Inflammatory macrophage (primary cell): ENCODE results near the gene ANKS4B.
A peak's percentile ranks its signal among the peaks of the same experiment; 100 is the strongest.
"Not testable (repeated sequence)": the region's sequence is repeated elsewhere in the genome, so short reads cannot be mapped to it uniquely, and the experiment has no call there.

ENCODE experiments used
- DNase-seq, 2 donors: peaks; one replicate each; pipeline ENCODE4 v3.0.0-alpha.2; 2020 to 2022

The ANKS4B gene

DNA sequence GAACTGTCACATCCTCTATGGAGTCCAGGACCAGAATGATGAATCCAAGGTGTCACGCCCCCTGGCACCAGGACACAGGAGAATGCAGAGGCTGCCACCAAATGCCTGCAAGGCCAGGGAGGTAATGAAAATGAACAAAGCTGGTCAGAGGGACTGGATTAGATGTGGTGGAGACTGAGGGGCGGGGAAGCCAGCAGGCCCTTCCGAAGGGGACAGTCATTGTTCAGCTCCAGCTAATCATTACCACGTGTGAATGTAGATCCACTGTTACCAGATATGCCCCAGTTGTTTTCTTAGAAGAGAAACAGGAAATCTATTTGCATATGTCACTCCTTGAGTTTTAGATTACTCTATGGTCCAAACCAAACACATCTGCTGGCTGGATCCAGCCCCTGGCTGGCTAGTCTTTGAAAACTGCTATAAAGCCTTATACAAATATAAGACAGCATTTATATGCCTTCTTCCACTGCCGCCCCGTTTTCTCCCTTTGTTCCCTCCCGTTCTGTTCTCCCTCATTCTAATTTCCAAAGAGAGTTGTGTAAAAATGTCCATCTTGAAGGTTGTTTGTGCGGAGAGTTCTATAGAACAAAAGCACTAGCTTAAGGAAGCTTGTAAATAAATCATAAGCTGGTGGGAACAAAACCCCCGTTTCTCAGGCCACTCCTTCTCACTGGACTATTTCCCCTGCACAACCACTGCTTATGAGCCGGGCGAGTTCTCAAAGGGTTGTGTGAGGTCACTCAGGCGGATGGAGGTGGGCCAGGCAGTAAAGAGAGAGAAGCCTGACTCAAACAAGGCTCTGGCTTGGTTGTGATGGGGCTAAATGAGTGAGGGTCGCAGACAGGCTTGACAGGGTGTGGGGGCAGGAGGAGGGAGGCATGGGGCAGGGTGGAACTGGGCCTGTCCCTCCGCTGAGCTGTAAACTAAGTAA lies 30.4 kb downstream of the ANKS4B start:
- no peak for DNase-seq

DNA sequence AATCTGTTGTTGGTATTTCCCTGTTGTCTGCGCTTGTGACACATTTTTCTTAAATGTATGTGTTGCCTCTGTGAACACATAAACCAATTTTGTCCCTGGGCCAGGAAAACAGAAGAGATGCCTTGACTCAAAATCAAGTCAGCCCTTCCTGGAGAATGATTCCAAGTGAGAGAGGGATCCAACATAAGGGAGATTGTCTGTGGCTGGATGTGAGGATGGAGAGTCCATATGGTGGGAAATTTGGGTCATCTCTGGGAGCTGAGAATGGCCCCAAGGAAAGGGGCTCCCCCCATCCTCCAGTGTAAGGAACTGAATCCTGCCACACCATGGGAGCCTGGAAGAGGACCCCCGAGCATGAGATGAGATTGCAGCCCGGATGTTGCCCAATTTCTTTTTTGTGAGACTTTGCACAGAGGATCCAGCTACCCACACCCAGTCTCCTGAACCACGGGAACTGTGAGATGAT lies 31.1 kb downstream of the ANKS4B start:
- no peak for DNase-seq

DNA sequence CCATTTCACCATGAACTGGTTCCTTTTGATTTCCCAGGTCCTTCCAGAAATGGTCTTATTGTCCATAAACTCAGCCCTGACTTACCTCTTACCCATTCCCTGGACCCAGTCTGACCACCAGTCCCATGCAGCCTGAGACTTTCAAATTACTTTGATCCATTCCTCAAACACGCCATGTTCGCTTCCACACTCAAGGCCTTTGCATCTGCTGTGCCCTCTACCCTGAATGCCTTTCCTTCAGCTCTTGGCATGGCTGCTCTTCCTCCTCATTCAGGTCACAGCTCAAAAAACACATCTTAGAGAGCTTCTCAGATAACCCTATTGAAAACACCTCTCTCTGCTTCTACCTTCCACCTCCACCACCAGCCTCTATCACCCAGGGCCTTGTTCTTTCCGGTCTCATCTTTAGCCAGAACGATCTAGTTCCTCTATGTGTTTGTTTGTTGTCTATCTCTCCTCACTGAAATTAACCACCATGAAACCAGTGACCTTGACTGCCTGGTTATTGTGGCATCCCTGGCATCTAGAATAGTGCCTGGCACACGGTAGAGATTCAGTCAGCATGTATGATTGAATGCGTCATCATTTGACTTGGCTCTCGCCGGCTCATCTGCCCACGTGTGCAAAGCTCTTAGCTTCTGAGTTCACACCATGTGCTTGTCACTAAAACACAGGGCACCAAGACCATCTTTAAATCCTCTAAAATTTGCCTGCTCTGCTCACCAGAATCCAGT lies 31.8 kb downstream of the ANKS4B start:
- DNase-seq, result no peak

DNA sequence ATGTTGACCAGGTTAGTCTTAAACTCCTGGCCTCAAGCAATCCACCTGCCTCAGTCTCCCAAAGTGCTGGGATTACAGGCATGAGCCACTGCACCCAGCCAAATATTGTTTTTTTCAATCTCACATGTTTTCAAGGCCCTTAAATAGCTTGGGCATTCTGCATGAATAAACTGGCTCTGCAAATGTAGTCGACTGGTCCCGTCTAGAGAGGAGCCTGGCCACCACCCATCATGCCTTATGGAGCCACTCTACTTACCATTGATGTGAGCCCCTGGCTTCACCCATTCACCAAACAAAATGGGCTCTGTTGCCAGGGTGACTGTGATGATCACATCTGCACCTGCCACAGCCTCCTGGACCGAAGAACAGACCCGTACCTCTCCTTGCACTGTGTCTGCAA lies 33.8 kb downstream of the ANKS4B start:
- no peak for DNase-seq

DNA sequence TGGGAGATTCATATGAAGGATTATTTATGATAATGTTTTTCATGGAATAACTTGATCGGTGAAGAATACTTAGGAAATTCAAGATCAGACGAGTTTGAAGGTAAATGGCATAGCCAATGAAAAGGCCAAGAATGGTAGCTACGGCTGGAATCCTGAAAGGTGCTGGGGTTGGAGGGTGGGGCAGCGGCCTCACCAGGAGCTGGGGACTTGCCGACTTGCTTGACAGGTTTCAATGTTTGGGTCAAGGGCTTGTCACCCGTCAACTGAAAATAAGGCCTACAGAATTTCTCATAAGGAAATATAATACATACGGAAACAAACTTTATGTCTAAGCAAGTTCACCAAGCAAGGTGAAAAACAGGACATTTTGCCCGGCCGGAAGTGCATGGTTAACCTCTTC lies 34.7 kb downstream of the ANKS4B start:
- no peak for DNase-seq

DNA sequence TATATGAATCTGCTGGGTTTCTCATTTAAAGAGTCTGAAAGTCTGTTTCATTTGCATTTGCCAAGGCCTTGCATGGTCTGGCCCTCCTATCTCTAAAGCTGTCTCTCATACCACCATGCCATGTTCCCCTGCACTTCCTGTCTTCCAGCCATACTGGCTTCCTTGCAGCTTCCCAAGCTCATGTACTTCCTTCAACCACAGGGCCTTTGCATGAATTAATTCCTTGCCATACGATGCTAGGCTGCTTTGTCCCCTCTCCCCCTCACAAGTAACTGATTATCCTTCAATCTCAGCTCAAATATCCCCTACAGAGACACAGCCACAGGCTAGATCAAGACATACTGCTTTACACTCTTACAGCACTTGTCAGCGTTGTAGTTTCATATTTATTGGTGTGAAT lies 38.8 kb downstream of the ANKS4B start:
- DNase-seq, result no peak

DNA sequence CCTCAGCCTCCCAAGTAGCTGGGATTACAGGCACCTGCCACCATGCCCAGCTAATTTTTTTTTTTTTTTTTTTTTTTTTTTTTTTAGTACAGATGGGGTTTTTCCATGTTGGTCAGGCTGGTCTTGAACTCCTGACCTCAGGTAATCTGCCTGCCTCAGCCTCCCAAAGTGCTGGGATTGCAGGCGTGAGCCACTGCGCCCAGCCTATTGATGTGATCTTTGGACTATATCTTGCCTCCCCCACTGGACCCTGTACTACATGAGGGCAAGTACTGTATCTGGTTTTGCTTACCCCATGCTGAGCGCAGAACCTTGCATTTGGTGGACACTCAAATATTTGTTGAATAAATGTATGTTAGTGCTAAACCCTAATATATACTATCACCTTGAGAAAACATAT lies 39.3 kb downstream of the ANKS4B start:
- DNase-seq, result not testable (repeated sequence)

DNA sequence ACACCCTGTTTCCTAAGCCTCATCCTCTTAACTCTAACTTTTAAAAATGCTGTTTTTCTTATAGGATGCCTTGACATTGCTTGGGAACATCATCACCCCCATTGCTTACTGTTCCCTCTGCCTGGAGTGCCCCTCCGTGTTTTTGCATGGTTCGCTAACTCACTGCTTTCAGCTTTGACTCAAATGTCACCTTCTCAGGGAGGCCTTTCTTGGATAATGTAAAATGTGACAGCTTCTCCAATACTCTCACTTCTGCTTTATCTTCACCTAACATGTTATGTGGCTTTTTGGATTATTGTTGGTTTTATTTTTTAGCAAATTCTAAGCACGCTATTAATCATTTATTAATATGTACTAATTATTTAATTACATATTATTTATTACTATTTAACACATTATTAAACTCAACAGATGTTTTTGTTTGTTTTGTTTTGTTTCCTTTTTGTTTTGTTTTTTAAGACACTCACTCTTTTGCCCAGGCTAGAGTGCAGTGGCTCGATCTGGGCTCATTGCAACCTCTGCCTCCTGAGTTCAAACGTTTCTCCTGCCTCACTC lies 40.8 kb downstream of the ANKS4B start:
- DNase-seq, result no peak

DNA sequence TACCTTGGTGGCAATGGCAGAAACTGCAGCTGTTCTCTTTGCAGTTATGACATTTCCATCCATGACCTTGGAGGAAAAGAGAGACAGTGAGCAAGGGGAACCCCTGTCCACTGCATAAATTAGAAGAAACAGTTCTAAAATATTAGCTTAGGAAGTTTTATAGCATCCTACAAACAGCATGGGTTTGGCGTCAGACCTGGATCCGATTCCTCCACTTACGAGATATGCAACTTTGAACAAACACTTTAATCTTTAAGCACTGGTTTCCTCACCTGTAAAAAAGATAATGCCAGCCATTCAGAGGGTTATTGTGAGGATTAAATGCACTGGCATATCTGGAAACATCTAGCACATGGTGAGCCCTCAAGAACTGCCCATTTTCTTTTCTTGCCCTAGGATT lies 42.0 kb downstream of the ANKS4B start:
- DNase-seq, result no peak

DNA sequence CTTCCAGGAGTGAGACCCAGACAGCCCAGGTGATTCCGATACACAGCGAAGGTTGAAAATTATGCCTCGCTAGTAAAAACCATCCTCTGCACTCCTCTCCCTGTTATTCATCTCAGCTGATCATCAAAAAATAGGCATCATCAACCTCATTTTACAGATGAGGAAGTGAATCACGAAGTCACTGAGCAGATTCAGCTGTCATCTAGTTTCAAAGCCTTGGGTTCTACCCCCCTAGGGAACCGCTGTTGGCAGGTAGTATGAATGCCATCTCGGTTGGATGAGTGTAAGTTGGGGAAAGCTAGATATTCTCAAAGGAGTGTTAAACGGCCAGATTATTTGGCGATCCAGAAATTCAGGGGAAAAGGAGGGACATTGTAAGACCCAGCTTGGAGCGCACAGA lies 42.6 kb downstream of the ANKS4B start:
- no peak for DNase-seq

DNA sequence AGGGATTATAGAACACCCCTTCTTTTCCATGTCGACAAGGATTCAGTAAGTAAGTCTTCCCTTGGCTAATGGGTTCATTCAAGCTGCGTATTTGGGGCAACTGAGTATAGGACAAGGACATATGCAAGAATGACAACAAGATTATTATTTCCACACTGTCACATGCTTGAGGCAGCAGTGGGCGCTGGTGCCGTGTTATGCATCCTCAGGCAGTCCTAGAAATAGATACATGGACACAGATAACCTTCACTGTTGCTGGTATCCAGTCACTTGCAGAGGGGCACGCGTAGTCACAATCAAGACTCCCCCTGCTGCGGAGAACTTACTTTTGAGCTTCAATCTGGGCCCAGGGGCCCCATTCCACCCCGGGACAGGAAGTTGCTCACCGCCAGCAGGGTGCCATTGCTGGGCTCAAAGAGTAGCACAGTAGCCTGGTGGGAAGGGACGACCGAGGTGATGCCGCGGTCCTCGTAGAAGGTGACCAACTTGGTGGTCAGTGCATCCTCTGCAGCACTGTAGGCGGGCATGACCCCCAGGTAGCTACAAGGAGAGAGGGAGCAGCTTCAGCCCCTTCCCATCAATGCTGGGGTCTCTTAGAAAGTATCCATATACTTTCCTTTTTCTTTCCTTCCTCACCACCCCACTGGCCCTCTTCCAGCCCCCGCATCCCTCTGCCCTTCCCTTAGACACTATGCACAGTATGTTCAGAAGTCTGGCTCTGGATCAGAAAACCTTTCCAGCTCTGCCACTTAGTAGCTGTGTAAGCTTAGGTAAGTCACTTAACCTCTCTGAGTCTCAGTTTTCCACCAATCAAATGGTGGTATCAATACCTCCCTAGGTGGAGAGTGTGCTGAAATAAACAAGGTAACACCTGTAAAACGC lies 43.8 kb downstream of the ANKS4B start:
- no peak for DNase-seq

DNA sequence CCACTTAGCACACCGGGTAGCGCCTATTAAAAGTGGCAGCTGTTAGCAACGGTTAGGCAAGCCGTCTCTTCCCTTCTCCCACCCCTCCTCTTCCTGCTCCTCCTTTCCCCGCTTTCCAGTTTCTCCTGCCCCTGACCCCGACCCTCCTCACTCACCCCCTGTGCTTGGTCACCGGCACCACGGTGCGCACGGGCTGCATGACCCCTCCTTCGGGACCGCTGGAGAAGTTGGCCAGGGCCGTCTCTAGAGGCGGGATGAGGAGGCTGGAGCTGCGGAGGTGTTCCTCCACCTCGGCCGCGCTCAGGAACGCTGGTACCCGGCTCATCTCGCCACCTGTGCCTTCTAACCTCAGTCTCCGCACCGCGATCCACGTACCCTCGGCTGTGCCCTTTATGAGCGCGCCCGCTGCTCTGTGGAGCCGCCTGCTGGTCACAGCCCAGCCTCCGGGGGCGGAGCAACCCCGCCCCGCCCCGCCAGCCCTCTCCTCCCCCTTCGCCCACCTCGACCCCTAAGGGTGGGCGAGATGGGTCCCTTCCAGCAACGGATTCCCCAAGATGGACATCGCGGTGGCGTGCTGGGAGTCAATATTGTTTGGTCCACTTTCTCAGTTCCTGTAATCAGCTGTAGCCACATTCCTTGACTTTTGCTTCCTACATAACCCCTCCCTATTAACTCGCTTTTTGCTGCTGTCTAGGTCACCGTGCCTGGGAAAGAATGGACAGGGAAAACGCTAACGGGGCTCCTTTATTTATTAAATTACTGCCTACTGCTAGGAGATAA lies 44.6 kb downstream of the ANKS4B start, which contains the start of gene CRYM:
TSS of gene CRYM (minus strand) at position 364 of the 780 bp plus-strand sequence. CDS start at position 325, 39 bp downstream.
- DNase-seq, result peak; percentile 23 to 49

DNA sequence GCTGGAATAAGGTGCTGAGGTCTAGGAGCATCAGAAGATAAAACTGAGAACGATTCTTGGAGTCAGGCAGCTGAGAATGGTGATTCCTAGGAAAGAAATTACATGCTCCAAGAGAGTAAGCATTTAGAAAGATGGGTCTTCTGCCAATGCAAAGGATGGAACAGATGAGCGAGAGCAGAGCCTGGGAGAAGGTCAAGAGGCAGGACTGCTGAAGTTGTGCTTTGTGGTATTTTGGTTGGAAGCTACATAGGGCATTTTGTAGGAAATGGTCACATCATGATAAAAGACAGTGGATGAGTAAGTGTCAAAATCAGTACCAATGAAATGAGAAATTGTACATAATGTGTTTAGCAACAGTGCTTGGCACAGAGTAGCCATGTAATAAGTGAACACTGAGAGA lies 46.0 kb downstream of the ANKS4B start:
- DNase-seq, result no peak

DNA sequence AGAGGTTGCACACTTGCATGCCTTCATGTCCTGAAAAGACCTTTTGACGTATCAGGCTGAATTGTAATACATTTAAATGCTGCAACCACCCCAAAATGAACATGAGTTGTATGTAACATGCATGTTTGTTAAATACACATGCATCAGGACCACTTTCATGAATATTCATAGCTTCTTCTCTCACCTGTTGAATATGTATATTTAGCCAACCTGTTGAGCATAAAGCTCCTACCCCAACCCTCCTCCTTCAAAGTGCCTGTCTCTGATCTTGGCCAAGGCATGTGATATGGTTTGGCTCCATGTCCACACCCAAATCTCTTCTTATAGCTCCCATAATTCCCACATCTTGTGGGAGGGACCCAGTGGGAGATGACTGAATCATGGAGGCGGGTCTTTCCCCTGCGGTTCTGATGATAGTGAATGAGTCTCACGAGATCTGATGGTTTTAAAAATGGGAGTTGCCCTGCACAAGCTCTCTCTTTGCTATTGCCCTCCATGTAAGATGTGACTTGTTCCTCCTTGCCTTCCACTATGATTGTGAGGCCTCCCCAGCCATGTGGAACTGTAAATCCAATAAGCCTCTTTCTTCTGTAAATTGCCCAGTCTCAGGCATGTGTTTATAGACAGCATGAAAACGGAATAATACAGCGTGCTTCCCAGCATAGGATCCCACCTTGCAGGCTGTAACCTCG lies 48.3 kb downstream of the ANKS4B start:
- no peak for DNase-seq

DNA sequence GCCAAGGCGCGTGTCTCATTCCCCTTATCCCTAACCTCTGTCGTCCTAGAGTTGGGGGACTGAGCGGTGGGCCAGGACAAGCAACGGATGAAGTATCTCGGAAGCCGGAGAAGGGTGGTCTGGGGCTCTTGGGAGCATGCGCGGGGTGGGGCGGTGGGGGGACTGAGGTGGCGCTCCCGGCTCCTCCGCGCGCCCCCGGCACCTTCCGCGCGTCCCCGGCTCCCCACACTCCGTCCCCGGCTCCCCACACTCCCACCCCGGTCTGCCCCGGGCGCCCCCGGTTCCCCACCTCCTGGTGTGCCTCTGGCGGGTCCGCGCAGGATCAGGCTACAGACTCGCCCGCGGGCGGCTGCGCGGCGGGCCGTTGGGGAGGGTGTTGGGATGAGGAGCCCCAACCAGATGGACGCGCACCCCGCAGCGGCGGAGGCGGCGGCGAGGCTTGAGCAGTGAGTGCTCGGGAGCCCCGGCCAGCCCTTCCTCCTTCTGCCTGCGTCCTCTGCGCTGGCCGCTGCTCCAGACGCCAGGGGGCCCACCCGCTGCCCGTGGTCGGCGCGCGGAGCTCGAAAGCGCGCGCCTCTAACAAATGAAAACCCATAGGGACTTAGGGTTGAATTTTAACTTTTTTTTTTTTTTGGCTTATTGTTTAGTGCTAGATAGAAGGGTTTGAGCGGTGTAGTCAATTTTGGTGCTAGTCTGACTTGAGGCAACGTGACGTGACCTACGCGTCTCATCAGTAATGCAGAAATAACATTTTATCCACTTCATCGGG lies 50.2 kb downstream of the ANKS4B start:
- DNase-seq, result peak in 1 of 2 donors; percentile 56

DNA sequence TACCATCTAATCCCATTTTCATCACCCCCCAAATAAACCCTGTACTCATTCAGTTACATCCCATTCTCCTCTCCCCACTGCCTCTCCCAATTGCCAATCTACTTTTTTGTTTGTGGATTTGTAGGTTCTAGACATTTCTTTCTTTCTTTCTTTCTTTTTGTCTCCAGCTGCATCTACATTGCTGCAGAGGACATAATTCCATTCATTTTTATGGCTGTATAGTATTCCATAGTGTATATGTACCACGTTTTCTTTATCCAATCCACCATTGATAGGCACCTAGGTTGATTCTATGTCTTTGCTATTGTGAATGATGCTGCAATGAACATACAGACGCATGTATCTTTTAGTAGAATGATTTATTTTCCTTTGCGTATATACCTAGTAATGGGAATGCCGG lies 50.9 kb downstream of the ANKS4B start:
- DNase-seq, result no peak

DNA sequence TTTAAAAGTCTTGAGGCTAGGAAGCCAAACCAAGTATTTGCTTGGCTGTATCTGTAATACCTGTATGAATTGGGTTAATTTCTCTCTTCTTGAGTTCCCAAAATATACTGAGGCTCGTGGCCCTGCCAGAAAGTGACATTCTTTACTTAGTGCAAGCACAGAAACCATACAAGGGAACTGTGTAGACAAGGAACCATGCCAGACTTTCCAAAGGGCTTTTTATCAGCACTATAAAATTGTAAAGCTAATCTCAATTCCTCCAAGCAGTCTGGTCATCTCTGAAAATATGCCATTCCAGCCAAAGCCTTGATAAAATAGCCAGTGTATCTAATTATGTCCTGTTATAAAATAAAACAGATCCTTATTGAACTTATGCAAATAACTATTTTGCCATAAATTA lies 51.8 kb downstream of the ANKS4B start:
- DNase-seq, result no peak

DNA sequence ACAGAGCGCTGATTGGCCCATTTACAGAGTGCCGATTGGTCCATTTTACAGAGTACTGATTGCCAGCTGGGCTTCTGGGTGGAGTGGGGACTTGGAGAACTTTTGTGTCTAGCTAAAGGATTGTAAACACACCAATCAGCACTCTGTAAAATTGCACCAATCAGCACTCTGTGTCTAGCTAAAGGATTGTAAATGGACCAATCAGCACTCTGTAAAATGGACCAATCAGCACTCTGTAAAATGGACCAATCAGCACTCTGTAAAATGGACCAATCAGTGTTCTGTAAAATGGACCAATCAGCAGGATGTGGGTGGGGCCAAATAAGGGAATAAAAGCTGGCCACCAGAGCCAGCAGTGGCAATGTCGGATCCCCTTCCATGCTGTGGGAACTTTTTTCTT lies 56.3 kb downstream of the ANKS4B start:
- DNase-seq, result not testable (repeated sequence)

DNA sequence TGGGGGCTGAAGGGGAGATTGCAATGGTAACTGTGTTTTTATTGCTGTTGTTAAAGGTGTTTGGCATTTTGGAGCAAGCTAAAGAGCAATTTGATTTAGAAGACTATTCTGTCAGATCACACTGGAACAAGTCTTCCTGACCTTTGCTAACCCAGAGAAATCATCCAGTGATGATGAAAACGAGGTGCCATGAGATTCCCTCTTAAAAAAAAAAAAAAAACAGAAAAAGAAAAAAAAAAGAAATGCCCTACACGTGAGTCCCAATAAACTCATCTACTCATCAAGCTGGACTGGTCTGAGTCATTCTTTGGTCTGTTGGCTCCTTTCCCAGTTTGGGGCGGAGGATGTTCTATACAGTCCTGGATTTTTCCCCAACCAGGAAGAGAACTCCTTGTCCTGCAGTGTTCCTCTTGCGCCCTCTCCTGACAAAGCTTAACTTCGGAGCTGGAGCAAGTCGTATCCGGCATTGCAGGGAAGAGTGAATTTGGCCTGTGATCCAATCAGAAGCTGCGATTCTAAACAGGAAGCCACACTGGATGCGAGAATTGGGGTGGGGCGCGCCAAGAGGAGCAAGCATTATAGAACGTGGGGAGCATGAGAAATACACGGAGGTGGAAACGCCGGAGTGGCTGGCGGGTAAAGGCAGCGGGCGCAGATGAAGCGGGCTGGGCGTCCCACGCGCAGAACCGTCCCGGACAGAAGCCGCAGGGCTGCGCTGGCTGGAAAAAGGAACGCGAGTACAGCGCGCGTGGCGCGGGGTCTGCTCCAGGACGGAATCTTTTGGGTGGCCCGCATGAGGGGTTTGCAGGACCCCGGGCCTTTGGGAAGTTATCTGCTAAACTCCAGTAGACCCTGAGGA lies 67.0 kb downstream of the ANKS4B start:
- peak; percentile 98 to 99 for DNase-seq
